Measurements from ENCODE around the gene ALK.

ALK gene

DNA sequence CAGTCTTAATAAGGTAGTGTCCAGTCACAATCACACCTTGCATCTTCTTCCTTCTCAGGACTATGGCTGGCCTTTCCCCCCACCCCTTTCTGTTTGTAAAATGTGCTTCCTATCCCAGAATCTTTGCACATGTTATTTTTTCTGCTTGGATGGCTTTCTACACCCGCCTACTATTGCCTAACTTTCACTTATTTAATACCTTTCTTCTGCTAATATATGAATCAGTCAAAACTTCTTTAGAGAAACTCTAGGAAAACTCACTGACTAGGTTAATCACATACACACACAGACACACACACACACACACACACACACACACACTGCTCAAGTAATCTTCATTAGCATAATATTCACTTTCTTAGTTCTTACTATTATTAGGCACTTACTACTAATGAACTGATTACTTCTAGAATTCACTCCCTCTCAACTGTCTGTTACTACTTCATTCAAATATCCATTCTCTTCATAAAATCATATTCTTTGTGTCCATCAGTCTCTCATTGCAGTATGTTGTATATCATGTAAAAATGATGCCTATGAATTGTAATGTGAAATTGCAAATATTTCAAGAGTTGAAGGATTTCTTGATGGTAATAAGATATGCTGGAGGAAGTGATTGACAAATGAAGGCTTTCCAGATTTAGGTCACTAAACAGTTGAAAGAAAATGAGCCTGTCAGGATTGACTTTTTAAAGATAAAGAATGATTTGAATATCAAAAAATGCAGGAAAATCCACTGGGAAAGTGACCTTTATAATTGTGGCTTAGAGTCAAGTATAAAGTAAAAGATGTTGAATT is 754.9 kb downstream of the ALK start:
- DNase-seq: no peak

DNA sequence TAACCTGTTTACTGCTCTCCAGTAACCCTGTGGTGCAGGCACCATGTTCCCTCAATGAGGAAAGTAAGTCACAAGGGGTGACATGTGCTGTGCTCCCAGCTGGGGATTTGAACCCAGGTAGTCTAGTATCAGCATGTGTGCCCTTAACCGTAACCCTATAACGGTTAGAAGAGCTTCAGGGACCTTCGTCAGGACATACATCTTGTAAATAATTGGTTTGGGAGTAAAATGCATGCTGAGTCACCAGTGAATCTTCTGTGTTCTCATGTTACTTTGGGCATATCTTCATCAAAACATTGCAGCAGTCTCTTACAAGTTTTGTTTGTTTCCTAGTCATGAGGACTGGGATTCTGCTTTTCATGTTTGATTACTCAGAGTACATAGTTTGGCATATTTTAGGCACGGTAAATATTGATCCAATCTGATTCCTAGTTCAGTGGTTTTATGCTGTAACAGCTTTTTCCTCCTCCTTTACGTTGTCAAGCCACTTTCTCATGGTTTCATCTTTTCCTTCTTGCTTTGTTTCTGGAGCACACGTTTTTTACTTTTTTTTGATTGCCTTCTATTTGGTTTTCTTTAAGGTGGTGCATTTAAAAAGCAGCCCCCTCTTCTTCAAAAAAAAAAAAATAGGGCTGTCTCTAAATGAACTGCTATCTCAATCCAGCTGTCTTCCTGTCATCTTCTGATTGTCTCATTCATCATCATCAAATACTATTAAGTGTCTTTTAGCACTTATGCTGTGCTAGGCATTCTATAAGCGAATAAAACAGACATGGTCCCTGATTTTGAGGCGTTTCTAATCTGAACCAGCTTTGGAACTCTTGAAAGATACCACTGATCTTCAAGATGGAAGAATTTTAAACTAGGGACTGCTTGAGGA is 755.8 kb downstream of the ALK start:
- no peak for DNase-seq

DNA sequence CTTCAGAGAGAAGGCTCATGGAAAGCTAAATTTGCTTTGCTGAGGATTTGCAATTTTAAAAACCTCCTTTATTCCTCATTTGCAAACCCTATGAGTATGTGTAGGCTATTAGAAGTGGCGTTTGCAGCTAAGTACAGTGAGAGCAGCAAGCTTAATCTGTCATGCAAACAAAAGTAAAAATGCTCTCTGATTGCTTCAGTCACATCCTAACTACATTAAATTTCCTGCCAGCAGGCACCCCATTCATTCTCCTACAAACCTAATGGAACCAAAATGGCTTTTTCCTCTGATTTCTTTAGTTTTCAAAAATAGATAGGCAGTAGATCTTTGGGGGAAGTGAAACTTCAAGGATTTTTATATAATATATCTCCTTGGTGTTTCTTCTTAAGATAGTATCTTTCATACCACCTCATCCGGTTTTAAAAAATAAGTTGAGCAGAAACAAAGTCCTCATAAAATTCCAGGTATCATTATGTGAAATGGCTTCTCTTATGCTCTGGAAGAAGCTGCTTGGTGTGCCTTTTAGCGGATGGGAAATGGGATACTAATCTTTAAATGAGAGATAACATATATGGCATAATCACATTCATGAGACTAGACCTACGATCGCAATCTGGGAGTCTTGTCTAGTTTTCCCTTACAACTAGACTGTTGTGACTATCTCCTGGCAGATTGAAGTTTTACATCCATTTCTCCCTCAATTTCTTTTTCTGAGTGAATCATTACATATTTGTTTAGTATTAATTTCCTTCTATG is 757.1 kb downstream of the ALK start:
- DNase-seq: no peak

DNA sequence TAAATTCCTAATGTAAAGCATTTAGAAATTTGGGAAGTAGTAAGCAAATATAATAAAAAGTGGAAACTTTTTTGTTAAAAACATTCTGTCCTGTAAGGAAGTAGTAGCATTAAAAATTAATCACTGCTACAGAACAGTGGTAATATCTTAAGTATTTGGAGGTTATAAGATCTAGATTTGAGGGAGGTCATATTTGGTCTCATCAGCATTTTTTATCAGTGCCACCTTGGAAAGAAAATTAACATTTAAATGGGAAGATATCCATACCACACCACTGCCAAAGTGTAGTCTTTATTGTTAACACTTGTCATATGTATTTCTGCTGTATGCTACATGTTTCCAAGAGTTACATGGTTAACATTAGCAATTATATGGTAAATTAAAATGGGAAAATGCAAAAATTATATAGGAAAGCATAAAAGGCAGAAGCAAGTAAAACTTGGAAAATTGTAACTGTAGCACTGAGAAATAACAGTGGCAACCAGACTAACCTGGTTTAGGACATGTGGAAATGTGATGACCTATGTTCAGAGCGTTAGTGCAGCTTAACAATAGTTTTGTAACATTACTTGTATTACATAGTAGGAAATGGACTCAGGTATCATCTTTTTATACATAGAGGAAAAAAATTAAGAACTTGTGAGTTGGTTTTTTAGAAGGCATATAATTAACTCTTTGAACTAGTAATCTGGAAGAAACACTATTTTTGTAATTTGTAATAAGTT is 759.0 kb downstream of the ALK start:
- DNase-seq: no peak

DNA sequence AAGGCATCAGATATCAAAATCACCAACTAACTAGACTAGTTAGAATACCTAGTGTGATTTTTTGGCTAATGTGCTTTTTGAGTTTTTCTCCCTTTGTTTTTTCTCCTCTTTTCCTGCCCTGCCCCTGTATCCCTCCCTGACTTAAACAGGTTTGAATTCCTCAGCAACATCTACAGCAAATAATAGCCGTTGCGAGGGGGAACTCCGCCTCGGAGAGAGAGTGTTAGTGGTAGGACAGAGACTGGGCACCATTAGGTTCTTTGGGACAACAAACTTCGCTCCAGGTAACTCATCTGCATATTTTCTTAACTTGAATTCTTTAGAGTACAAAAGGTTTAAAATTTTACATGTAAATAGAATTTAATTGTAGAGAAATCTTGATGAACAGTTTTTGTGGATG is 761.2 kb downstream of the ALK start:
- no peak for DNase-seq

DNA sequence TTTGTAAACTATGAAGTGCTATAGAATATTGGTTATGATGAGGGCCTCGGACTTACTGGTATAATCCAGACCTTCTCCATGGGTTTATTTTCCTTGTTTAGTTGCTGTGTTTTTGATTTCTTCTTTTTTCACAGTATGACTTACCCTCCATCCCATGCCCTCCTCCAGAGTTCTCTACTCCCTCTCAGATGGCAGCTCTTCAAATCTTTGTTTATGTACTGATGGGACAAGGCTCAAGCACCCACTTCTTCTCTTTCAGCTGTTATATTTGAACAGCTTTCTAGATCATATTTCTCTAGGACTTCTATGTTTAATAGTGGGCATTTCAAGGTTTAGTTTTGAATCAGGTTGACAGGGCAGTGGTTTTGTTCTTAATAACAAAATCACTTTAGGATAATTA is 762.3 kb downstream of the ALK start:
- DNase-seq: peak; percentile 35

DNA sequence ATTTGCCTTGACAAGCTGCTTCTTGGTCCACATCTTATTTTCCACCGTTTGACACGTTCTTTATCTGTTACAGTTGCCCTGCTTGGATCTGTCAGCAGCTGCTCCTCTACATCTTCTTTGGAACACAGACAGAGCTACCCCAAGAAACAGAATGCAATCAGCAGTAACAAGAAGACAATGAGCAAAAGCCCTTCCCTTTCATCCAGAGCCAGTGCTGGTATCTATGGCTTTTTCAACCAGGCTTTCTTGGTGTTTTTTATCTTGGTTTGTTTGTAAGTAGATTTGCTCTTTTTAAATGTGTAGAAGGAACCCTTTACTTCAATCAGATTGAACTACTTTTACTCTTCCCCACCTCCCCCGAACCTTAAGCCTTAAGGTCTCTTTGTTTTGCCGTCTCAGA is 764.3 kb downstream of the ALK start:
- DNase-seq: no peak

DNA sequence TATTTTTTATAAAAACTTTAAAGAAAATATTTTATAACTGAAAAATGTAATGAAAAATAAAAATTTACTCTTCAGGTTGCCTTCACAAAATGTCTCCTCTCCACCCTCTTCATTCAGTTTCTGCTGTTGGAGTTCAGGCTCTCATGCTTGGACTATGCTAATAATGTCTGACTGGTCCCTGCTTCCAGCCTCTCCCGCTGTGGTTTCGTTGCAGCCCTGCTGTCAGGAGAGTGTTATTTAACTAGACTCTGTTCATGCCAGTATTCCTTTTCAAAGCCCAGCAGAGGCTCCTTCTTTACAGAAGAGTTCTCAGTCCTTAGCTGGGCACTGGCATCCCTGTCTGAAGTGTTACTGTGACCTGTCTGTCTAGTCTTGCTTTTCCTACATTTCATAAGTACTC is 765.8 kb downstream of the ALK start:
- DNase-seq: no peak

DNA sequence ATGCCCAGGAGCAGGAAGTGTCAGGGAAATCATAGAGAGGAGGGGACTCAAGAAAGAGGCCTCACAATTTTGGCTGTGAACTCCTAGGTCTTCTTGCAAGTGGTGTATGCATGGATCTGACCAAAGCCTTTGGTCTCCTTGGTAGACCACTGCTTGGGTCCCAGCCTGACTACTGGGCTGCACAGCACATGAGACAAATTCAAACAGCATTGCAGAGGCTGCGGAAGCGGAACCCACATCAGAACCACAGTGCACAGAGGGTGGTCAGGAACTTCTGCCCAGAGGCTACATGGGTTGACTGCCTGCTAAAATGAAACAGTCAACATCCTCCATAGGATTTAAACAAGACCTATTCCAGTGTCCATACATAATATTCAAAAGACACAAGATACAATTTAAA is 766.8 kb downstream of the ALK start:
- DNase-seq: no peak

DNA sequence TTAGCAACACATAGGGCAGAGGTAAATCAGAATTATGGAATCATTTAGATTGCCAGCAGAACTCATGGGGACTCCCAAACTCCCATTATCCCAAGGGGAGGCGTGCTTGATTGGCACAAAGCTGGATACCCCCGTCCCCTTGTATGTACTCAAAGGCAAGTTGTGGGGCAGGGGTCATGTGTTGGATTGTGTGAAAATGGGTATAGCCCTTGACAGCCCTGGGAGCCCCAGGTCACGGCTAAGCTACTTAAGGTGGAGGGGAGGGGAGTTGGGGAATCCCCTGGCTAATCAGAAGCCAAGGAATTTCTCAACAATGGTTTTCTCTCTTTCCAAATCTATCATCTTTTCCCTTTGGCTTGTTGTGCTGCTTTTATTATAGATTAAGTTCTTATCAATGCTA is 773.4 kb downstream of the ALK start:
- no peak for DNase-seq

DNA sequence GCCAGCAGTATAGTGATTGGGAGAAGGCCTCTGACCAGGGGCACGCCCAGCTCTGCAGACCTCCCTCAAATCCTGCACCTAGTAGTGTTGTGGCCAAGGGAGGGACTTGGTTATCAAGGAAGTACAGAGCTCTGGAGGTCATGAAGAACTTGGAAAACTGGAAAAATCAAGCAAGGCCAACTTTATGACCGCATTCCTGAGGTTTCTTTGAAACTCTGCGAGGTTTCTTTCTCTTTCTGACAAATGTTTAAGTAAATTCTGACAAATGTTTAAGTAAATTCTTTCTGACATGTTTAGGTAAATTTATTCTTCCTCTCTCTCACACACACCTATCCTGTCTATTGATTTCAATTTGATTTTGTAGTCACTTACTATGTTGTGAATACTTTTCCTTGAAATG is 775.2 kb downstream of the ALK start:
- DNase-seq: no peak

DNA sequence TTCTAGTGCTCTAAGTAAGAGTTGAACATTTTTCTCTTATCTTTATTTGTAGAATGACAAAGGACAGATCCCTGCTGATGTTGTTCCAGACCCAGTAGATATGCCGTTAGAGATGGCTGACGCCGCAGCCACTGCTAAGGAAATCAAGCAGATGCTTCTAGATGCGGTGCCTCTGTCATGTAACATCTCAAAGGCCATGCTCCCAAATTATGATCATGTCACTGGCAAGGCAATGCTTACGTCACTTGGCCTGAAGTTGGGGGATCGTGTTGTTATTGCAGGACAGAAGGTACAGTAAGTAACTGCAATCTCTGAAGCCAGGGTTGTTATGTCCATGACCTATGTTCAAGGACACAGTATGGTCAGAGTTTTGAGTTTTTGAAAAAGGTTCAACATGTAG is 777.7 kb downstream of the ALK start:
- no peak for DNase-seq

Data from NCI-H2029 (cell line).